ENCODE data around the gene TAF15.

The TAF15 gene

DNA sequence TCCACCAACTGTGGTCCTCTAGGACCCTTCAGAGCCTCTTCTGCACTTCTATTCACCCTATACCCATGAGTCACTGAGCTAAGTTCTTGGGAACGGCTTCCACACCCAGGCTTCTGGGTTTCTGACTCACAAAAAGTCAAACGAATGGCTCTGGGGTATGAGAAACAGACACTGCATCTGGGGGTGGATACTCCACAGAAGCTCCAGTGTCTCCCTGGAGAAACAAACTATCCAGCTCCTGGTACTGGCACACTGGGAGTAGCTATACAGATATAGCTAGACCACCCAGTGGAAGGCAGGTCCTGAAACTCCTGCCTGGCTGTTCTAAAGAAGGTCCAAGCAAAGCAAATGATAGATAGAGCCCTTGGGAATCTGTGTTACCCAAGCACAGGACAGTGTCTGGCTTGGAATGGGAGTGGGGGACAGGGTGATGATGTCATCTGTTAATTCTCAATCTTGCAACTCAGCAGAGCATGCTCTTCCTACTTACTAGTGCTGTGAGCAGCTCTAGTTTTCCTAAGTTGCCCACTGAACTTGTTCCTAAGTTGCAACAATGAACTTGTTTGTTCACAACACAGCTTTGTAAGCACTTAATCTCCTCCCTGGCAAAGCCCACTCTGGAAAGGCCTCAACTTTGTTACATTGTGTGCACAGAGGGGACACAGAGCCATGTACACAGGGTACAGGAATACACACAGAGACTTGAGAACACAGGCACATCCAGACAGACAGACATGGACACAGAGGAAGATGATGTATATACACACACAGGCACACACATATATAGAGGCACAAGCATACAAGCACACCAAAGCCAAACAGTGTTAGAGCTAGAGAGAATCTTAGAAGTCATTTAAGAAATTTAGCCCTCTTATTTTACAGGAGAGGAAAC is 20.6 kb upstream of the TAF15 start:
- no peak for DNase-seq

DNA sequence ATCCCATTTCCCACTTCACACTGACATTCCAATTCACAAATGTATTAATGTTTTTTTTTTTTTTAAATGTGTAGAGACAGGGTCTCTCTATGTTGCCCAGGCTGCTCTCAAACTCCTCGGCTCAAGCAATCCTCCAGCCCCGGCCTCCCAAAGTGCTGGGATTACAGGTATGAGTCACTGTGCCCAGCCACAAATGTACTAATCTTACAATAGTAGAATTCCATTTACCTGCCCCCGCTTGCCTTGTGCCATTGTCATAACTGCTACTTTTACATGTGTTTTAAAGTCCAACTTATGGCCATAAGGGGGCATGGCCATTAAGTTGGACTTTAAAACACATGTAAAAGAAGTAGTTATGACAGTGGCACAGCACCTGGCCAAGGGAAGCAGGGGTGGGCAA is 18.4 kb upstream of the TAF15 start:
- no peak for DNase-seq

DNA sequence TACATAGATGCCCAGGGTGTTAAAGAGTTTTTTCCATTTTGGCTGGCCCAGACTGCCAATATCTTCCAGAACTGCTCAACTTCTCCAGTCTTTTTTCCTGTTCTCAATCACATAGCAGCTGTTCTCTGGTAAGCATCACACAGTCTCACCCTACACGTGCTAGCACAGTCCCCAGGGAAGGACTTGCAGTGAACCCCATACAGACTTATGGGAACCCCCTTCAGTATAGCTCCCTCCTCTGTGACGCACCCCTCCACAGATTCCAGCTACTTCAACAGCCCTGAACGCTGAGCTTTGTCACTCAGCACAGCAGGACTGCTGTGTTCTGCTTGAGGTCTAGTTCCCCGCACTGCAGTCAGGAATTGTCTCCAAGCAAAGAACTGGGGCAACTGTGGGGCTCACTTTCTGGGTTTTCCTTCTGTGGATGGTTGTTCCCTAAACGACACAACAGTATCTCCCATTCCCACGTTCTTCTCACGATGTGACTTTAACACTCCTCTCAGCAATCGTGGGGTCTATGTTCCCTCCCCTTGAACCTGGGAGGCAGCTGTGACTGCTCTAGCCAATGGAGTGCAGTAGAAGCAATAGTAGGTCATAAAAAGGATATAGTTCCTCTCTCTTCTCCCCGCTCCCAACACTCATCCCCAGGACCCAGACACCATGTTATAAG is 17.5 kb upstream of the TAF15 start:
- DNase-seq = no peak

DNA sequence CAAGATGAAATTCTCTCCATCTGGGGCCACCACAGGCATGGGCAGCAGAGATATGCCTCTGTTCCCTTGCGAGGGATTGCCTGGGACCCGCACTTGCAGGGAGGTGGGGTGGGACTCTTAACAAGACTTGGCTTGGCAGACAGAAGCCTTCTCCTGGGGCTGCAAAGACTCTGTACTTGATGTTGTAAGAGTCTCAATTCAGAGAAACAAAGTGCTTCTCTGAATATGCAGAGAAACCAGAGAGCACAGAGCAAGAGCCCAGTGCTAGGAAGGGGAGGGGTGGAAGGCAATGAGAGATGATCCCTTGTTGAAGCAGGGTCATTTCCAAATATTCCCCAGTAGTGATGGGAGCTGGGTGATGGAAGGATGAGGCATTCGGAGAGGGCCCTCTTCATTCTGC is 16.0 kb upstream of the TAF15 start:
- no peak for DNase-seq

DNA sequence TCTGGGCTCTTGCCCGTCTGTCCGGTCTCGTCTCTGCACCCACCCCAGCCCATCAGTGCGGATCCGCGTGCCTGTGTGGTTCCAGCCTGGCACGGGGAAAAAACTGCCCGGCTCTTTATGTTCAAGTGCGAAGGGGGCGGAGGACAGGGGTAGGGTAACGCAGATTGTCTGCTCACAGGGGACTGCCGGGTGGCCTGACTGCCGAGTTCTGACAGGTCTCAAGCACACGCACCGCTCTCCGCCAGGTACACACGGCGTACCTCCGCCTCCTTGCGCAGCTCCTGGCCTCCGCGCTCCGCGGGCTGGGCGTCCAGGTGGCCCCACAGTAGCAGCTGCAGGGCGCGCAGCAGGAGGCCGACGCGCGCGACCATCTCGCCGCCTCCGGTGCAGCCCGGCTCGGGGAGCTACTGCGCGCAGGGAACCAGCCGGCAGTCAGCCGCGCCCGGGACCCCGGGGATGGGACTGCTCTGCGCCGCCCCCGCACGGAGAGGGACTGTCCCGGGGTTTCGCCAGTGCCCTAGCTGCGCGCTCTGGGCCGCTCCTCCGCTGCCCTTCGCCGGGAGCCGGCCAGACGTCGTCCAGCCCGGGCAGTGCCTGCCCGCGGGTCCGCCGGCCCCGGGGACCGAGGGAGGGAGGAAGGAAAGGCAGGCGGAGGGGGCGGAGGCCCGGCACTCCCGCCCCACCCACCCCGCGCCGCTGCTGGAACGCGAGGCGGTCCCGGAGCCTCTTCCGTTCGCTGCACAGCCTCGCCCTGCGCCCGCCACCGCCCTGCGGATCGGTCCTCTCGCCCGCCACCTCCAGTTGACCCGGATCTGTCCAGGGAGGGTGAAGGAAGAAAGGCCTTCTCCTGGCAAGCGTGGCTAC is 14.0 kb upstream of the TAF15 start, which contains the start of gene MMP28:
Gene MMP28, minus strand, starts transcription at position 635 of the 864 bp plus-strand sequence. Its CDS starts 264 bp downstream, at position 371.
- DNase-seq = peak; percentile 57

DNA sequence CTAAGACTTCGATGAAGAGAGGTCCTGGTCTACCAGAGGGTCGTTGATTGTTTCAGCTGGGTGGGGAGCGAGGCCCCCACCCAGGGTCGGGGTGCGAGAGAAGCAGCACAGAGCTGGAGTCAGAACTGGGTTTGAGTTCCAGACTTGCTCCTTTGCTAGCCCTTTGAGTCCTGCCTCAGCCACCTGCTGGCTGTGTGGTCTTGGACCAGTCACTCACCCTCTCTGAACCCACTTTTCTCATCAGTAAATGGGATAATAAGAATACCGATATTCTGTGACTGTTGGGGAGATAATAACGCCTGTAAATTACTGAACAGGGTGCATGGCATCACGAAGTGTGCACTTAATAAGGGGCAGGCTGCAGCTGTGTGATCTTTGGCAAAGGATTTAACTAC is 13.4 kb upstream of the TAF15 start:
- DNase-seq = no peak

DNA sequence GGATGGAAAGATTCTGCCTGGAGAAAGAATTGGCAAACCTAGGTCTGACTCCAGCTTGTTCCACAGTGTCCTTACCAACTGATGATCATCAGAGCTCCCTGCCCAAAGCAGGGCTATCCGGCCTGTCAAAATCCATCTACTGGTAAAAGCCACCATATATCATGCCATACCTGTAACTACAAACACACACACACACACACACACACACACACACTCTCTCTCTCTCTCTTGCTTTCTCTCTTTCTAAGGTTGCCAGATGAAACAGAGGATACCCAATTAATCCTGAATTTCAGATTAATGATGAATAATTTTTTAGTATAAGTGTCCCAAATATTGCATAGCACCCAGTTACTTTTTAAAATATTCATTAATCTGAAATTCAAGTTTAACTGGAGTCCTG is 12.3 kb upstream of the TAF15 start:
- no peak for DNase-seq

DNA sequence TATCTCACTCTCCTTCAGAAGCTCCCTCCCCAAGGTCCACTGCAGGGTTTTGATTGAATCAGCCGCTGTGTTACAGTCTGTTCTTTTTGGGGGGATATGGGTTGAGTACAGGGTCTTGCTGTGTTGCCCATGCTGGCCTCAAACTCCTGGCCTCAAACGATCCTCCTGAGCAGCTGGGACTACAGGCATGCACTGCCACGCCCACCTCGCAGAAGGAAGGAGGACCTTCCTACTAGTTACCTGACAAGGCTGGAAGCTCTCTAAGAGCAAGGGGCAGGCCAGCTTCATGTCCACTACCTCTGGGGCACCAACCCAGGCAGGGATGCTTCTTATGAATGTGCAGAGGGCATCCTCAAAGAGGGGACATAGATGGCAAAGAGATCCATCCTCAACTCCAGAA is 11.9 kb upstream of the TAF15 start:
- no peak for DNase-seq

DNA sequence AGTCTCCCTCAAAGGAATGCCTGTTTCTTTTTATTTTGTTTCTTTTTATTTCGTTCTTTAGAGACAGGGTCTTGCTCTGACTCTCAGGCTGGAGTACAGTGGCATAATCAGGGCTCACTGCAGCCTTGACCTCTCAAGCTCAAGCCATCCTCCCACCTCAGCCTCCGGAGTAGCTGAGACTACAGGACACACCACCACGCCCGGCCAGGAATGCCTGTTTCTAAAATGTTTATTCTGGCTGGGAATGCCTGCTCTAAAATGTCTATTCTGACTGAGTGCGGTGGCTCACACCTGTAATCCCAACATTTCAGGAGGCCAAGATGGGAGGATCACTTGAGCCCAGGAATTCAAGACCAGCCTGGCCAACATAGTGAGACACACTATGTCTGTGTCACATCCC is 11.4 kb upstream of the TAF15 start:
- no peak for DNase-seq

DNA sequence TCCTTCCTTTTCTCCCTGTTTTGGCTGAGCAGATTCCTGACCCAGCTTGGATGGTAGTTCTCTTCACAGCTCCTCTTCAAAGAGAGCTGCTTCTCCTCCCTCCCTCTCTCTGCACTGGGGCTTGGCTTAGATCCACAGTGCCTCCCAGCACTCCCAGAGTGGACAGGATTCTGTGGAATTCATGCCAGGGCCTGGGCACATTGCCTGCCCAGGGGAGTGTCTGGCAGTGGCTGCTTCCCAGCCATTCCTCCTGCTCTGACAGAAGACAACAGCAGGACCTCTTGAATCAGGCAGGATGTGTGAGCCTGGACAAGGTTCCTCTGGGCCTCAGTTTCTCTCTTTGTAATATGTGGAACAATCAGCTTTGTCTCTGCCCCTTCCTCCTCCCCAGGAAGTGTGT is 9.3 kb upstream of the TAF15 start:
- DNase-seq = no peak

DNA sequence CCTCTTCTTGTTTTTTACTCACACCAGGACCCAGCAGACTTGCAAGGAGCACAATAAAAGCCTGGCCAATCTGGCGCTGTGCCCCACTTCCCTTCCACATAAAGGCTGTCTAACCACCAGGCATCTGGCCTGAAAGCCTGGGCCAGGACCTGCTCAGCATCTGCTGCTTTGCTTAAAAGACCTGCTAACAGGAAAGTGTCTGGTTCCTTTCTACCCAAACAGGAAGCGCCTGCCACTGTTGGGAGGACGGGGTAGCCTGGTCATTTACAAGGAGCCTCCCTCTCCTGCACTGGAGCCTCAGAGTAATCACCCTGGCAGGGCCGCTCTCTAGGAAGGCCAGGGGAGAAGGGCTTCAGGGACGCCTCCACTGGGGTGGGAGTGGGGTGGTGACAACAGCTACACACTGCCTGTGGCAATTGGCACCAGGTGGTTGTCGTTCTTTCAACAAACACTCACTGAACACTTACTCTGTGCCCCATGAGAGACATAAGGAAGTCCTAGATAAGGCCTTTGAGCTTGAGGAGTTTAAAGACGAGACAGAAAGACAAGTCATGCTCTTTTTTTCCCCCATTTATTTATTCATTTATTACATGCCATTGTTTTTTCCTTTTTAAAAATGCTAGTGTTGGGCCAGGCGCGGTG is 7.6 kb upstream of the TAF15 start:
- DNase-seq = no peak

DNA sequence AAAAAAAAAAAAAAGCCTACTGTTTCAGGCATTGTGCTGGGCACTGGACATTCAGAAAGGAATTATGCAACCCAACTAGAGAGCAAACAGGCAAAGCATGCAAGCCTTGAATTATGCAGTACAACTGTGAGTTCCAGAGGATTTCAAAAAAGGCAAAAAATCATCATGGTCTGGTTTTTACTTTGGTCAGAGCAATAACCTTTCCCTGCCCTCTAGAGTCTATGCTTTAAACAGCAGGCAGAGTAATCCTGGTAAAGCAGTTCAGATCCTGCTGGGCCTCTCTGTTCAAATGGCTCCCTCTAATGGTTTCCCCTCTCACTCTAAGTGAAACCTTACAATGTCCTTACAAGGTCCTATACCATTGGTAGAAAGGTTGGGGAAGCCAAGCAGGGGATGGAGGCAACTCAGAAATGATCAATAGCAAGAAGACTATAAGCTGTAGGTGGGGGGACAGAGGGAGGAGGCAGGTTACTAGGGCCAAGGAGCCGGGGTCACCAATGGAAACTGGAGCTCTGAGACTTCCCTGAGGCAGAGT is 4.6 kb upstream of the TAF15 start:
- DNase-seq = no peak

DNA sequence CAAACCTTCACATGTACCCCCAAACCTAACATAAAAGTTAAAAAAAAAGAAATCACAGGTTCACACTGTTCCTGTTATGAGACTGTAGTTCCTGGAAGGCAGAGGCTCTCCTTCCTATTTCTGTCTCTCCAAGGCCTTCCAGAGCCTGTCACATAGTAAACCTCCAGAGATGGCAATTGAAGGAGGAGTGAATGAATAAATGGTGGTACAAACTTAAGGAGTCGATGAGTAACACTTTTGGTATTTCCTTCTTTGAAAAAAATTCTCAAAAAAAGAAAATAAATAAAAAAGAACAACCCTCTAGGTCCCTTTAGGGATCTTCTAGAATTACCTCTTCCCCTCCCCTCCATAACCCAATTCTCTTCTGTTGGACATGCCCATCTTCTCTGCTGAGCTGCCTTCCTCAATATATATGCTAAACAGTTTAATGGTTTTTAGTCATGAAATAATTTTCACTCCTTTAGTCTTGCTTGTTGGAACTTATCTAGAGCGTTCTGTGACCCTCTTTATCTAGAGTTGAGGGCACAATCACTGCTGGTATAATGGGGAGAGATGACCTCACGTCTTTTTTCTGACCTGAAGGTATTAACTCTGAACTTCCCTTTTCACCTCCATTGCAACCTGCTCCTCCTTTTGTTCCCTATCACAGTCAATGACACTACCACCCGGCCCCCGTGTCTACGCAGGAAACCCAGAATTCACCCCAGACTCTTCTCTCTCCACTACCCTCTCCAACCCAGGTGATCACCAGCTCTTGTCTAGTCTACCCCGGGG is 1.7 kb upstream of the TAF15 start:
- no peak for DNase-seq

DNA sequence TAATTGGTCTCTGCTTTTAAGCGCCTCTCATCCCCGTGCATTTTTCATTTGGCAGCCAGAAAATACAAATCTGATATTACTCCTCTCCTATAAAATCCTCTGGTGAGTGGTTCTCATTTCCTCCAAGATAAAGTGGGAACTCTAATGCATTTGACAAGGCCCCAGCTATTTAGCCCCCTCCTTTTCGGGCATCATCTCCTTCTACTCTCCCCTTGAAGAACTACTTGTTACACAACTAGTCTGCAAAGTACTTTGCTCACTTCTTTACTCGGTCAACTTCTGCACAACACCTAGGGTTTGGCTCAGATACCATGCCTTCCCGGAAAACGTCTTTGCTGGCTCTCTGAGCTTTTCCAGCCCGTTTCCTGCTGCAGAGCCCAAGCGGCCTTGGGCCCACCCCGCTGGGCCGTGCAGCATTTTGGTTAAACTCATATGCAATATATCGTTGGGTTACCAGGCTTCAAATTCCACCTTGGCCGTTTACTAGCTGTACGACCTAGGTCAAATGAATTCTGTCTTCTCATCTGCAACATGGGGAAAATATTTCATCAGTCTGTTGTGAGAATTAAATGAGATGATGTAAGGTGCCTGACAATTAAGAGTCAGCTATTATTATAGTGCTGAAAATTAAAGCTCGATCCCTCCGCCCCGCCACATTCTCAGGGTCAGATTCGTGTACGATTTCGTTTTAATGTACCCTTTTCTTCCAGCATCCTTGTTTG is 883 bp upstream of the TAF15 start:
- no peak for DNase-seq

DNA sequence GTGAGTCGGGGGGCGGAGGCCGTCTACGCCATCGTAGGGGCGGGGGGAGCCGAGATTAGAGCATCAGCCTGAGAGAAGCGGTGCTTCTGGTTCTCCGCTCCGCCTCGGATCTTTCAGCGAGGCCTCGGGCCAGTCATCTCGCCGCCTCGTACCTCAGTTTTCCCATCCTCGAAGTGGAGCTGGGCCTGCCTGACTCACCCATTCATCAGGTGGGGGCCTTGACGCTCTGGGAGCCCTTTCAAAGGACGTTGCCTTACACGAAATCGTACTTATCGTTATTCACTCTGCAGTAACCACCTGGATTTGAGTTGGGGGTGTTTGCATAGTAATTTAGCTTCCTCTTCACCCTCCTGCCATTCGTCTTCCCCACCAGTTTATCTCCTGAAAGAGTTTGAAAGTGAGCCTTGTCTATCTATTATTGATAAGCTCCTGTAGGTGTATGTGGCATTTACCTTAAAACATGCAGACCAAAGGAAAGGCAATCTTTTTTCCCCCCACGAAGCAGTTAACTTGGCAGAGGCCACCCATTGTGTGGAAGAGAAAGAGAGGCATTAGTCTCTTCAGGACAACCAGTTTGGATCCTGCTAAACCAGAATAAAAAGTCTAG is 674 bp downstream of the TAF15 start:
- no peak for DNase-seq

DNA sequence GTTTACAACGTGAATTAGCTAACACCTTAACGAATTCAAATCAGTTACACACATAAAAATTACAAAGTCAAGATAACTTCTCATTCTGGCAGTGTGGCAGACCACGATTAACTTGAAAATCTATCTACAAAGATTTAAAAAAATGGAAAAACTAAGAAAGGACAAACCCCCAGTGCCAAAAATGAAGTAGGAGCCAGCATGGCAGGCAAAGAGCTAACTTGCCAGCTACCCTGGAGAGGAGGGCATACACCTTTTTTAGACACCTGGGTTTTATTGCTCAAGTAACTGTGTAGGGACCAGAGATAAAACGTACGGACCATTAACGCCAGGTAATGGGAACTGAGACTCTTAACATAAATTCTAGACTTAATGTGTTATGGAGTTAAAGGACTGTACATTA is 2.5 kb downstream of the TAF15 start:
- no peak for DNase-seq

DNA sequence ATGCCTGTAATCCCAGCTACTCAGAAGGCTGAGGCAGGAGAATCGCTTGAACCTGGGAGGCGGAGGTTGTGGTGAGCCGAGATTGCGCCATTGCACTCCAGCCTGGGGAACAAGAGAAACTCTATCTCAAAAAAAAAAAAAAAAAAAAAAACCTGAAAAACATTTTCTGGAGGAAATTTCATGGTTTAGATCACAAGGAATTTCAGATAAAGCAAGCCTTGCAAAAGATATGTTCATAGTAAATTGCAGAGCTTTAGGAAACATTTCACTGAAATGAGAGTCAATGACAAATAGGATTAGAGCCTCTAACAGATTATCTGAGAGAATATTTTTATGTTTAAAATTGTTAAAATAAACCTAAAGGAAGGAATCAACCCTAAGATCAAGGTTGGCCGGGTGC is 3.2 kb downstream of the TAF15 start:
- no peak for DNase-seq

DNA sequence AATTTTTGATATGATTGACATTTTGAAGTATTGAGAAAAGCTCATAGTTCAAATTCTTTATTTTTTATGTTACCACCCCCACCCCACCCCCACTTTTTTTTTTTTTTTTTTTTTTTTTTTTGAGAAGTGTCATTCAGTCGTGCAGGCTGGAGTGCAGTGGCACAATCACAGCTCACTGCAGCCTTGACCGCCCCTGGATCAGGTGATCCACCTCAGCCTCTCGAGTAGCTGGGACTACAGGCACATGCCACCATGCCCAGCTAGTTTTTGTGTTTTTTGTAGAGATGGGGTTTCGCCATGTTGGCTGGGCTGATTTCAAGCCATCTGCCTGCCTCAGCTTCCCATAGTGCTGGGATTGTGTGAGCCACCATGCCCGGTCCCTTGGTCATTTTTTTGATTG is 7.4 kb downstream of the TAF15 start:
- no peak for DNase-seq

DNA sequence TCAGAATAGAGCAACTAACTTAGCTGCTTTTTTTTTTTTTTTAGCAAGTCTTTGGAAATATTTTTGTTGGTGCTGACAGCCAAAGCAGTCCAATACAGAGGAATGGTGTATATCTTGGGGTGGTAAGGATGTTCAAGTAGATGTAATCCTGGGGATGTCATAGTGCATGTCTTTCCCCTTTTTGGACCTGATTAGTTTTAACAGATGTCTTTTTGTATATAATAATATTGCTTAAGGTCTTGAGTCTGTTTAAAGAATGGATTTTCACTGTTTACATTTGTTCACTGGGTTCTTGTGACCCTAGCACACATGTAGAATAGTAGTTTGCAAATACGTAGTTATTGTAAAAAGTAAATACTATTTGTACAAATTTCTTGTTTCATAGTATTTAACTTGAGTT is 7.9 kb downstream of the TAF15 start:
- no peak for DNase-seq

DNA sequence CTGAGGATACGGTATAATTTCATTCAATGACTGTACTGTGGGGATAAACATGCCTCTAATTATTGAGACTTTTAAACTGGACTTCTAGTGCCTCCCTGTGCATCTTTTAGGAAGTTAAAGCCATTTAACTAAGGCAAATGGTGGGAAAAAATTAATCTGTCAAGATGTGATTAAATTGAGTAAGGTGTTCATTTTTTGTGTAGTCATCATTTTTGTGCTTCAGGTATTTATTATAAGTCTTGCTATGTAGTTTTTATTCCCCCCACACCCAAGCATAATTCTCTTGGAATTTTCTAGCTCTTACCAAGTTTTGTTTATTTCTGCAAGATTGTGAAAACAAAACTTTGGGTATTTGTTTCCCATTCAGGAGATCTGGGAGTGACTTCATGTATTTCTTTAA is 10.2 kb downstream of the TAF15 start:
- DNase-seq = no peak

DNA sequence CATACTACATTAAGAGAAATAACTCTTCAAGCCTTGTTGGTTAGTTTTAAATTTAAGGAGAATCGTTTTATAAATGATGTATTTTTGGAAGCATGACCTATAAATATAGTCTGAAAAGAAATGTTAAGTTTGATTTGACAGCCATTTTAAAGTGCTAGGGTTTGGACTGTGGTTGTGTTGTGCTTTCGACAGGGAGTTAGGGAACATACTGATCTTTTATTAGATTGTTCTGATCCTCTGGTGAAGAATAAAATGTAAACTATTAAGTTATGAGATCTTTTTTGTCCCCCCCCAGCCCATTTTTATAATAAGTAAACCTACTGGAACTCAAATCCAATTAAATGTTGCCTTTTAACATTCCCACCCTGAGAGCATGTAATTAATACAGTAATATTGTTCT is 12.0 kb downstream of the TAF15 start:
- no peak for DNase-seq

All from stimulated activated CD4-positive, alpha-beta T cell treated with anti-CD3 and anti-CD28 coated beads, Interleukin-4, amount 100 ng/mL, for 1 hour (primary cell).